ENCODE results near the gene M1AP. TPM values are rescaled to one million over a fixed set of nuclear protein-coding genes. Genes with fewer than 3 reads are reported as not detected.

Gene M1AP
- total and polyA plus RNA-seq, 9 of the 15 experiments (the other 6 are each of a cell fraction or from before 2014, with no cell fraction given): 0.06 to 0.33 (median 0.11) TPM; not detected in 4

DNA sequence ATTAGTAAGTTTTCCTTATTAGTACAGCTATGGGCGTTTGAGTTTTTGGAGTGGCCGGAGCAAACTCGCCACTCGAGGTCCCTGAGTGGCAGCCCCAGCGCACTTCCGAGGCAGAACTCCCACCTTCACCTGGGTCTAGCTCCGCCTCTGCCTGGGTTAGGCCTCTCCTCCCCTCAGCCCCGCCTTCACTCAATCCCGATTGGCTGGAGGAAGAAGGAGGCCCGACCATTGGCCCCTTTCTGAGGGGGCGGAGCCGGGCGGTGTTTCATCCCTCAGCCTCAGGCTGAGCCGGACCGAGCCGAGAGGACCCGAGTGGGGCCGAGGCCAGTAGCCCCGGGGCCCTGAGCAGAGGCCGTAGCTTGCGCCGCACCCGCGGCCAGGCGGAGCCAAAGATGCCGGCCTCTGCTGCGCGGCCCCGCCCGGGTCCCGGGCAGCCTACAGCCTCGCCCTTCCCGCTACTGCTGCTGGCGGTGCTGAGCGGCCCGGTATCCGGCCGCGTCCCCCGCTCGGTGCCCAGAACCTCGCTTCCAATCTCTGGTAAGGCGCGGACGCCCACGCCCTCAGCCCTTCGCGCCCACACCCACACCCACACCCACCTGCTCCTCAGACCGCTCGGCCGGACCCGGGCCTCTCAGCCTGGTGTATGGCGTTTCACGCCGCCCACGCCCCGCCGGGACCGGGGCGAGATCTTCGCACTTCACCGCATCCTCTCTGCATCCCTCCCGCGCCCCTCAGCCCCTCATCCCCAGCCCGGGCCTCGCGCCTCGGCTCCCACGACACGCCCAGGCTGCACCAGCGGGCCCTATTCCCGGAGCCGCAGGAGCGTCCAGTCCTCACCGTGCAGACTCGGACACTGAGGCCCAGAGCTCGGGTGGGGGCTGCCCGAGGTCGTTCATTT, 6.1 kb upstream of the M1AP start, which contains the start of gene SEMA4F (continued):
- TF ChIP-seq SIN3A (IDR thresholded peaks at IDR 0.05; ENCODE audit: borderline replicate concordance in 2 of 2, control insufficient read depth in 1 of 2, low read depth in 2 of 2, low read length in 2 of 2): no peak
- TF ChIP-seq, protein P1, sequence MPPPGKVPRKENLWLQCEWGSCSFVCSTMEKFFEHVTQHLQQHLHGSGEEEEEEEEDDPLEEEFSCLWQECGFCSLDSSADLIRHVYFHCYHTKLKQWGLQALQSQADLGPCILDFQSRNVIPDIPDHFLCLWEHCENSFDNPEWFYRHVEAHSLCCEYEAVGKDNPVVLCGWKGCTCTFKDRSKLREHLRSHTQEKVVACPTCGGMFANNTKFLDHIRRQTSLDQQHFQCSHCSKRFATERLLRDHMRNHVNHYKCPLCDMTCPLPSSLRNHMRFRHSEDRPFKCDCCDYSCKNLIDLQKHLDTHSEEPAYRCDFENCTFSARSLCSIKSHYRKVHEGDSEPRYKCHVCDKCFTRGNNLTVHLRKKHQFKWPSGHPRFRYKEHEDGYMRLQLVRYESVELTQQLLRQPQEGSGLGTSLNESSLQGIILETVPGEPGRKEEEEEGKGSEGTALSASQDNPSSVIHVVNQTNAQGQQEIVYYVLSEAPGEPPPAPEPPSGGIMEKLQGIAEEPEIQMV (tag; conservative IDR thresholded peaks at IDR 0.05; ENCODE audit: low read depth): no peak
- no peak for TF ChIP-seq ZNF175 (CRISPR knock-in tag; IDR thresholded peaks at IDR 0.05; ENCODE audit: low read depth)
- no peak for TF ChIP-seq HDAC6 (IDR thresholded peaks at IDR 0.05; ENCODE audit: low read depth, low read length)
- no peak for TF ChIP-seq CEBPB (tag; IDR thresholded peaks at IDR 0.05)
- TF ChIP-seq ZSCAN29 (IDR thresholded peaks at IDR 0.05): no peak
- no peak for TF ChIP-seq ZFP30 (CRISPR knock-in tag; IDR thresholded peaks at IDR 0.05; ENCODE audit: borderline replicate concordance)
- no peak for TF ChIP-seq ZNF444 (CRISPR knock-in tag; IDR thresholded peaks at IDR 0.05)
- TF ChIP-seq LCOR (CRISPR knock-in tag; IDR thresholded peaks at IDR 0.05): no peak
- TF ChIP-seq MEIS2 (IDR thresholded peaks at IDR 0.05; ENCODE audit: partially characterized antibody): peak; percentile 16
- peak; percentile 47; the same call in 1 of the 2 replicates for TF ChIP-seq SAFB (IDR thresholded peaks at IDR 0.05; ENCODE audit: borderline replicate concordance, low read depth, low read length)
- TF ChIP-seq CREM (IDR thresholded peaks at IDR 0.05; ENCODE audit: low read depth): no peak
- no peak for TF ChIP-seq JUNB (CRISPR knock-in tag; conservative IDR thresholded peaks at IDR 0.05)
- no peak for TF ChIP-seq KAT7 (CRISPR knock-in tag; IDR thresholded peaks at IDR 0.05; ENCODE audit: borderline replicate concordance)
- TF ChIP-seq ZNF717 (CRISPR knock-in tag; IDR thresholded peaks at IDR 0.05): no peak
- TF ChIP-seq SNIP1 (IDR thresholded peaks at IDR 0.05; ENCODE audit: low read depth): no peak
- TF ChIP-seq GTF2A2 (tag; IDR thresholded peaks at IDR 0.05): no peak
- TF ChIP-seq, protein P2, sequence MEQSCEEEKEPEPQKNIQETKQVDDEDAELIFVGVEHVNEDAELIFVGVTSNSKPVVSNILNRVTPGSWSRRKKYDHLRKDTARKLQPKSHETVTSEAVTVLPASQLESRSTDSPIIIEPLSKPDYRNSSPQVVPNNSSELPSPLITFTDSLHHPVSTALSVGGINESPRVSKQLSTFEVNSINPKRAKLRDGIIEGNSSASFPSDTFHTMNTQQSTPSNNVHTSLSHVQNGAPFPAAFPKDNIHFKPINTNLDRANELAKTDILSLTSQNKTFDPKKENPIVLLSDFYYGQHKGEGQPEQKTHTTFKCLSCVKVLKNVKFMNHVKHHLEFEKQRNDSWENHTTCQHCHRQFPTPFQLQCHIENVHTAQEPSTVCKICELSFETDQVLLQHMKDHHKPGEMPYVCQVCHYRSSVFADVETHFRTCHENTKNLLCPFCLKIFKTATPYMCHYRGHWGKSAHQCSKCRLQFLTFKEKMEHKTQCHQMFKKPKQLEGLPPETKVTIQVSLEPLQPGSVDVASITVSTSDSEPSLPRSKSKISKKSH (CRISPR knock-in tag; IDR thresholded peaks at IDR 0.05): no peak
- TF ChIP-seq, protein P3, sequence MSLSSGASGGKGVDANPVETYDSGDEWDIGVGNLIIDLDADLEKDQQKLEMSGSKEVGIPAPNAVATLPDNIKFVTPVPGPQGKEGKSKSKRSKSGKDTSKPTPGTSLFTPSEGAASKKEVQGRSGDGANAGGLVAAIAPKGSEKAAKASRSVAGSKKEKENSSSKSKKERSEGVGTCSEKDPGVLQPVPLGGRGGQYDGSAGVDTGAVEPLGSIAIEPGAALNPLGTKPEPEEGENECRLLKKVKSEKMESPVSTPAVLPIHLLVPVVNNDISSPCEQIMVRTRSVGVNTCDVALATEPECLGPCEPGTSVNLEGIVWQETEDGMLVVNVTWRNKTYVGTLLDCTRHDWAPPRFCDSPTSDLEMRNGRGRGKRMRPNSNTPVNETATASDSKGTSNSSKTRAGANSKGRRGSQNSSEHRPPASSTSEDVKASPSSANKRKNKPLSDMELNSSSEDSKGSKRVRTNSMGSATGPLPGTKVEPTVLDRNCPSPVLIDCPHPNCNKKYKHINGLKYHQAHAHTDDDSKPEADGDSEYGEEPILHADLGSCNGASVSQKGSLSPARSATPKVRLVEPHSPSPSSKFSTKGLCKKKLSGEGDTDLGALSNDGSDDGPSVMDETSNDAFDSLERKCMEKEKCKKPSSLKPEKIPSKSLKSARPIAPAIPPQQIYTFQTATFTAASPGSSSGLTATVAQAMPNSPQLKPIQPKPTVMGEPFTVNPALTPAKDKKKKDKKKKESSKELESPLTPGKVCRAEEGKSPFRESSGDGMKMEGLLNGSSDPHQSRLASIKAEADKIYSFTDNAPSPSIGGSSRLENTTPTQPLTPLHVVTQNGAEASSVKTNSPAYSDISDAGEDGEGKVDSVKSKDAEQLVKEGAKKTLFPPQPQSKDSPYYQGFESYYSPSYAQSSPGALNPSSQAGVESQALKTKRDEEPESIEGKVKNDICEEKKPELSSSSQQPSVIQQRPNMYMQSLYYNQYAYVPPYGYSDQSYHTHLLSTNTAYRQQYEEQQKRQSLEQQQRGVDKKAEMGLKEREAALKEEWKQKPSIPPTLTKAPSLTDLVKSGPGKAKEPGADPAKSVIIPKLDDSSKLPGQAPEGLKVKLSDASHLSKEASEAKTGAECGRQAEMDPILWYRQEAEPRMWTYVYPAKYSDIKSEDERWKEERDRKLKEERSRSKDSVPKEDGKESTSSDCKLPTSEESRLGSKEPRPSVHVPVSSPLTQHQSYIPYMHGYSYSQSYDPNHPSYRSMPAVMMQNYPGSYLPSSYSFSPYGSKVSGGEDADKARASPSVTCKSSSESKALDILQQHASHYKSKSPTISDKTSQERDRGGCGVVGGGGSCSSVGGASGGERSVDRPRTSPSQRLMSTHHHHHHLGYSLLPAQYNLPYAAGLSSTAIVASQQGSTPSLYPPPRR (CRISPR knock-in tag; IDR thresholded peaks at IDR 0.05; ENCODE audit: borderline replicate concordance): no peak
- TF ChIP-seq RB1 (IDR thresholded peaks at IDR 0.05; ENCODE audit: low read depth): peak; percentile 42; the same call in 1 of the 2 replicates
